Stimulated activated CD4-positive, alpha-beta T cell treated with anti-CD3 and anti-CD28 coated beads, Interleukin-15, amount 100 ng/mL, for 24 hours (primary cell): ENCODE results near the gene TSSC4.

Experiments used
- DNase-seq: peaks from one replicate; pipeline ENCODE4 v3.0.0-alpha.2; 2020

TSSC4 gene

DNA sequence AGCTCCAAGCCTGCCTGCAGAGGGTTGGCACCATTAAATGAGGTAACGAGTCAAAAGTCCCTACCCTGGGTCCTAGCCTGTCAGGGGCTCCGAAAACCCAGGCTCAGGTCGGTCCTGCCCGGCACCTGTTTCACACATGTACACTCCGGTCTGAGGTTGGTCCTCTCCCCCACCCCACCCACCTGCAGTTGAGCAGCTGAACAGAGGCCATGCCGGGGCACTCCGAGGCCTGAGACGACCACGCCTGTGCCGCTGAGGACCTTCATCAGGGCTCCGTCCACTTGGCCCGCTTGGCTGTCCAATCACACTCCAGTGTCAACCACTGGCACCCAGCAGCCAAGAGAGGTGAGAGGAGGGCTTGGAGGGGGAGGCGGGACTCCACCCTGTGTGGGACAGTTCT lies 1.6 kb downstream of the TSSC4 start:
- no peak for DNase-seq

DNA sequence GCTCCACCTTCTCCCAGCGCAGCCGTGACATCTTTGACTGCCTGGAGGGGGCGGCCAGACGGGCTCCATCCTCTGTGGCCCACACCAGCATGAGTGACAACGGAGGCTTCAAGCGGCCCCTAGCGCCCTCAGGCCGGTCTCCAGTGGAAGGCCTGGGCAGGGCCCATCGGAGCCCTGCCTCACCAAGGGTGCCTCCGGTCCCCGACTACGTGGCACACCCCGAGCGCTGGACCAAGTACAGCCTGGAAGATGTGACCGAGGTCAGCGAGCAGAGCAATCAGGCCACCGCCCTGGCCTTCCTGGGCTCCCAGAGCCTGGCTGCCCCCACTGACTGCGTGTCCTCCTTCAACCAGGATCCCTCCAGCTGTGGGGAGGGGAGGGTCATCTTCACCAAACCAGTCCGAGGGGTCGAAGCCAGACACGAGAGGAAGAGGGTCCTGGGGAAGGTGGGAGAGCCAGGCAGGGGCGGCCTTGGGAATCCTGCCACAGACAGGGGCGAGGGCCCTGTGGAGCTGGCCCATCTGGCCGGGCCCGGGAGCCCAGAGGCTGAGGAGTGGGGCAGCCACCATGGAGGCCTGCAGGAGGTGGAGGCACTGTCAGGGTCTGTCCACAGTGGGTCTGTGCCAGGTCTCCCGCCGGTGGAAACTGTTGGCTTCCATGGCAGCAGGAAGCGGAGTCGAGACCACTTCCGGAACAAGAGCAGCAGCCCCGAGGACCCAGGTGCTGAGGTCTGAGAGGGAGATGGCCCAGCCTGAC lies 2.5 kb downstream of the TSSC4 start:
- DNase-seq = no peak

DNA sequence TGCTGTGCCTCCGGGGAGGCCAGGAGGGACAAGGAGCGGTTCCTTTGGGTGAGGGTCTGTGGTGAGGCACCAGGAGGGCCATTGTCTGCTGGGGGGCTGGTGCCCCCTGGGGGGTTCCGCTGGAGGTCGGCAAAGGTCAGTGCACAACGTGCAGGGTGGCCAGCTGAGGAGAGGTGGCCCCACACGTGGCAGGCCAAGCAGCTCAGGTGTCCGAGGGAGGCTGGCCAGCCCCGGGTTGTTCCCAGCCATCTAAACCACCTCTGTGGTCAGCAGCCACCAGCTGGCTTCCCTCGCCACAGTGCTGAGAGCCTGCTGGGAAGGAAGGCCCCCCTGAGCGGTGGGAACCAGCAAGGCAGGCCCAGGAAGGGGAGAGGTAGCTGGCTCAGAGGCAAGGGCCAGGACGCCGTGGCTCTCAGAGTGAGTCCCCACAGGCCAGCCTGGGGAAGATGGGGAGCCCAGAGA lies 4.2 kb downstream of the TSSC4 start:
- no peak for DNase-seq

DNA sequence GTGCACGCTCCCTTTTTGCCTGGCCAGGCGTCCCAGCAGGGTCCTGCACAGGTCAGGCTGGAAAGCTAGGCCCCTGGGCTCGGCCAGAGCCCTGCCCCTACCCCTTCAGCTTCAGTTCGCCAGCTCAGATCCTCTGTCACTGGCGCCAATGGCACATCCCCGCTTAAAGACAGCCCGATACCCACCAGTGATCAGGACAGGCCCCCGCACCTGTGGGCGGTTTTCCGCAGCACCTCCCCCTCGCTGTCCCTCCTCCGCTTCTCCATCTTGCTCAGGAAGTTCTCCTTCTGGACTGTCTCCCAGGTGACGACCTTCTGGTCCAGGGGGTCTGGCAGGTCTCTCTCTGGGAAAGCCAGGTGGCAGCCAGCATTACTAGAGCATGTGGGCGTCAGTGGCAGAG lies 5.9 kb downstream of the TSSC4 start:
- DNase-seq = no peak

DNA sequence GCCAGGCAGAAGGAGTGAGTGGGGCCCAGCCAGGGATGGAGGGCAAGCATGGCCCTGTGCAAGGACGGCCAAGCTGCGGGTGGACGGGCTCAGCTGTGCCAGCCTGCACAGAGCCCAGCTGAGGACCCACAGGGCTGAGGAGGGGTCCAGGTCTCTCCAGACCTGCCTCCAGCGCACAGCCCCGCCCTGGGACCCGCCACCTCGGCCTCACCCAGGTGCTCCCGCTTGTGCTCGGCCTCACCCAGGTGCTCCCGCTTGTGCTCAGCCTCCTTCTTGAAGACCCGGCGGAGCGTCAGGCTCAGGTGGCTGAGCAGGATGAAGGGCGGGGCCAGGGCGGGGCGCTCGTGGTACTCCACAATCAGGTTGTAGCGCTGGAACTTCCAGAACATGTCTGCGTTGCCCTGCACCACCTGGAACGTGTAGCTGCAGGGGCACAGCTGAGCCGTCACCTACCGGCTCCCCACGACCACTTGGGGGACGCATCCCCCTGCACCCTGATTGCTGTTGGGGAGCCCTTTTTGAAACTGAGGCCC lies 6.4 kb downstream of the TSSC4 start:
- no peak for DNase-seq

DNA sequence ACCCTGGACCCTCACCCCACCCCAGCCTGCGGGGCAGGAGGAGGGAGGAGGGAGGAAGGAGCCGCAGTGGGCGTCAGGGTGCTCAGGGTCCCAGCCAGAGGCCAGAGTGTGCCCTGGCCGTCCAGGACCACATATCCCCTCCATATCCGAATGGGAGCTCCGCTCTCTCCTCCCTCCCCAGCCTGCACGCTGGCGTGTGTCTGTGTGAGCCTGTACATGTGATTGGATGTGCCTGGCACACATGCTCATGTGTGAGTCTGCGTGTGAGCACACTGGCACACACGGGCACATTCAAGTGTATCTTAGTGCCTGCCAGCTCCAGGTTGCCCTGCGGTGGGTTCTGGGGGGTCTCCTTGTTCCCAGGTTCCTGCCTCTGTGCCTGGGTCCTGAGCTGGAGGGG lies 8.1 kb downstream of the TSSC4 start:
- DNase-seq = no peak

DNA sequence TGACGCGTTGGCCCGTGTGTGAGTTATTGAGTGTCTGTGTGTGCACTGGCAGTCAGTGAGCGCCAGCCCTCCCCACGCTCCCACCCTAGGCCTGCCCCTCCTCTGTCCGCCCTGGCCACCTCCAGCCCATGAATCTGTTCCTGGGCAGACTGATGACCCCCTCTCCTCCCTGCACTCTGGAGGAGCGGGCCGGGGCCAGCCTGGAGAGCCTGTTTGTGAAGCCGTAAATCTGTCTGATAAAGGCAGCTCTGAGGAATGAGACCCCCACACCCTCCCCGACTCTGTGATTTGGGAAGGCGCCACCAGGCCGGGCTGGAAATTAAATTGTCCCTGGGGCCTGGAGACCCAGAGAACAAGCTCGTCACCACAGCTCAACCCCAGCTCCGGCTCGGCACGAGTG lies 8.6 kb downstream of the TSSC4 start:
- no peak for DNase-seq

DNA sequence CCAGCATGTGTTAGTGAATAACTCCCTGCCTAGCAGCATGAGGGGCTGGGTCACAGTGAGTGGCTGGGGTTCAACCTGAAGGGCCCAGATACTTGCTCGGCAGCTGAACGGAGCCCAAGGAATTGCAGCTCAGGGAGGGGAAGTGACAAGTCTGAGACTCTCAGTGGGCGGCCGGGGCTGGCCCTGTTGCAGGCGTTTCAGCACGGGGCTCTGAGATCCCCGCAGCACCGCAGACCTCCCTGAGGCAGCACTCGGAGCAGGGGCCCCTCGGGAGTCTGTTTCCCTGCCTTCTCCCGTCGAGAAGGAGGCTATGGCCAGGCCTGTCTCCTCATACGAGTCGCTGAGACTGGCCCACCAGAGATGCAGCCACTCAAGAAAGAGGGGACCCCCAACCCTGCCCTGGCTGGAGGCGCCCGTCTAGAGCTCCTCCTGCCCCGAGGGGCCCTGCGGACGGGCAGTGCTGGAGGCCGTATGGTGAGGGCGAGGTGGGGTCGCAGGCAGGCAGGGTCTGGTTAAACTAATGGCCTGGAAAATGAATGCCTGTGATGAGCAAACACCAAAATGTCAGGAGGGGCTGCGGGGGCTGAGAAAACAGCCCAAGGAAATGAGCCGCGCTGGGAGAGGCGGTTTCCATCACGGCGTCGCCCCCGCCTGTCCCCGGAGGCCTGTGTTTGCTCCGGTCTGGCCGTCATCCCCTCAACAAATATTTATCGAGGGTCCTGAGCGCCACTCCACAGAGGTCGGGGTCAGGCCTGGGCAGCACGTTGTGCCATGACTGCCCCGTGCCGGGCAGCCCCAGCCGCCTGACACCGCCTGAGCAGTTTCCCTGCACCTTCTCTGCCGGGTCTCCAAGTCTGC lies 9.3 kb downstream of the TSSC4 start:
- no peak for DNase-seq

DNA sequence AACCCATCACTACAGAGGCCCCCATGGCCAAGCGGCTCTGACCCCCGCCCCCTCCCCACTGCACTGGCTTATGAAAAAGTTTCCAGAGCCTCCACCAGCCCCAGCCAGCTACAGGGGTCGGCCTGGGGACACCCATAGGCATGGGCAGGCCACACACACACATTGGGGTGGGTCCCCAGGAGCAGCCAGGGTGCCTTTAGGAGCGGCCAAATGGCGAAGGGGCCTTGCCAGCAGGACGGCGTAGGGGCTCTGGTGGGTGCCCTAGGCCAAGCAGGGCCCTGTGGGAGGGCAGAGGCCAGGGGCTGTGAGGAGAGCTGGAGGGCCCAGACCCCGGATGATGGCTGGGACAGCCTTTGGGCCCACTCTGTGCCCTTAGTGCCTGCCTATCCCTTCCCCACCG lies 10.1 kb downstream of the TSSC4 start:
- no peak for DNase-seq

DNA sequence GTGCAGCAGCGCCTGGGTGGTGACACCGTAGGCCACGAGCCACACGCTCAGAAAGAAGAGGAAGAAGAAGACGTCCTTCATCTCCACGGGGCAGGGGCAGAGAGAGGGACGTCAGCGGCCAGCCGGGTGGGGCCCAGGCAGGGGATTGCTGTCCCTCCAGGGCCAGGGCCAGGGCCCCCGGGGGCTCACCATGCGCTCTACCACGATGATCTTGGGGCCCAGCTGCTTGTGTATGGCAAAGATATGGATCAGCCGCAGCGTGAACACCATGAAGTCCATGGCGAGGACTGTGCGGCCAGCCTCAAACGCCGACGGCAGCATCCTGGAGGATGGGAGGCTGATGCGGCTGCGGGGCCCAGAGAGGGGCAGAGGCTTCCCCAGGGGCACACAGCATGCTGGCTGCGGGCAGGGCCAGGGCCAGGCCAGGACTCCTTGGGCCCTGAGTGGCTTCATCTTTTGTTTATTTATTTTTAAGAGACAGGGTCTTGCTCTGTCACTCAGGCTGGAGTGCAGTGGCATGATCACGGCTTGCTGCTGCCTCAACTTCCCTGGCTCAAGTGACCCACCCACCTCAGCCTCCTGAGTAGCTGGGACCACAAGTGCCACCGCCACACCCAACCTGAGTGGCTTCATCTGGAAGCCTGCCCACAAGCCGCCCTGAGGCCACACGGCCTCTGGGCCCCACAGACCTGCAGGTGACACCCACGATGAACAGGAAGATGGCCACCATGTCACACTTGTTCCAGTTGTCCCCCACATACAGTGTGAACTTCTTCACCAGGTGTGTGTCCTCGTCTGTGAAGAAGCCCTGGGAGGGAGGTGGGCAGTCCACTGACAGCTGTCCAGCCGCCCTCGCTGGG lies 11.1 kb downstream of the TSSC4 start:
- DNase-seq = no peak

DNA sequence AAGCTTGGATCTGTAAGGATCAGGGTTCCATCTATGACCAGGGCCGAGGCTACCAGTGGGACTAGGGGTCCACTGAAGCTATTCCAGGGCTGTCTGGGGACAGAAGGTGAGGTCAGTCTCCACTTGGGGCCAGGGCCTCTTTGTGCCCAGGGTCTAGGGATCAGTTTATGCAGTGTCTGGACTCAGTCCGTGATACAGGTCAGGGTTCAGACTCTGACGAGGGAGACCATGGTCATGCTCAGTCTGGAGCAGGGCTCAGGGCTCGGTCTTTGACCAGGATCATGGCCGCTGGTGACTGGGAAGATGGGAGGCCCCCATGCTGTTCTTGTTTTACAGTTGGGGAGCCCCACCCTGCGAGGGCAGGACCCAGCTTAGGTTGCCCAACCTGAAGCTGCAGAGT lies 11.8 kb downstream of the TSSC4 start:
- no peak for DNase-seq

DNA sequence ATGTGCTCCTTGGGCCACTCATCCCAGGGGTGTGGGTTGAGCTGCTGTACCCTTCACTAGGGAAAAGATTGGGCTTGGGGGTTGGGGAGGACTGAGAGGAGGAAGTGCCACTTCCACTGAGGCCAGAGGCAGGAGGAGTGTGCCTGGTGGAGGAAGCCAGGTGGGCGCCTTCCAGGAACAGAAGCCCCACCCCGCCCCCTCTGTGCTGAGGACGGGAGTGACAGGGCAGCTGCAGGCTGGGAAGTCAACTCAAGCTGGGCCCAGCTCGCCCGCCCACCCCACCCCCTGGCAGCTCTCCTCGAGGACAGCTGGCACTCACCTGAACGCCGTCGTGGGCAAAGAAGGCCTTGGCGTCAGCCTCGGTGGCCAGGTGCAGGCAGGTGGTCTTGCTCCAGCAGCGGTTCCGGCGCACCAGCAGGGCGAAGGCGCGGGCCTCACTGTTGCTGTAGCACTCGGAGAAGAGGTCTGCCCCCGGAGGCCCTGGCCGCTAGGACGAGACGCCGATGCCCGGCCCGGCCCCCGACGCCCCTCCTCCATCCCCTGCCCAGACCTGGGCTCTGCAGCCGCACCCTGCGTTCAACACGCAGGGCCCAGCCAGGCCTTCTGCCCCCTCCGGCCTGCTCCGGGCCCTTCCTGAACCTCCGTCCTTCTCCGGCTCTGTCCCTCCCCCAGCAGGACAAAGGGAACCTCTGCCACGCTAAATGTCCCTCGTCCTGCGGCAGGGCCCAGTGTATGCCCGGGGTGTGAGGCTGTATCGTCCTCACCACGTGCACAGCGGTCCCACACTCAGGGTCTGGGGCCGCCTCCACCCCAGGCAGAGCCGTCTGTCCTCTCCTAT lies 13.4 kb downstream of the TSSC4 start:
- no peak for DNase-seq

DNA sequence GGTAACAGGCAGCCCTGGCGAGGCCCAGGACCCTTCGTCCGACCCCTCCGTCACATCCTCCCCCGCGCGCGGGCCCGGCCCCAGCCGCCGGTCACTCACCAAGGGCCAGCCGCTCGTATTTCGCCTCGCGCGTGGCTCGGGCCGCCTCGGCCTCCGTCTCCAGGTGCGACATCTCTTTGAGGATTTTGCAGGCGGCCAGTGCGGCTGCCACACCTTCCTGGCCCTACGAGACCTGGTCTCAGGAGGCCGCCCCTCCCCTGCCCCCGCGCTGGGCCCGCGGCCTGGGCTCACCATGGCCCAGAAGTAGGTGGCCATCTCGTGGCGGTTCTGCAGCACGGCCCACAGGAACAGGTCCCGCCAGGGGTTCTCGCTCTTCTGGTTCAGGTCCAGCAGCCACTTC lies 14.1 kb downstream of the TSSC4 start:
- no peak for DNase-seq

DNA sequence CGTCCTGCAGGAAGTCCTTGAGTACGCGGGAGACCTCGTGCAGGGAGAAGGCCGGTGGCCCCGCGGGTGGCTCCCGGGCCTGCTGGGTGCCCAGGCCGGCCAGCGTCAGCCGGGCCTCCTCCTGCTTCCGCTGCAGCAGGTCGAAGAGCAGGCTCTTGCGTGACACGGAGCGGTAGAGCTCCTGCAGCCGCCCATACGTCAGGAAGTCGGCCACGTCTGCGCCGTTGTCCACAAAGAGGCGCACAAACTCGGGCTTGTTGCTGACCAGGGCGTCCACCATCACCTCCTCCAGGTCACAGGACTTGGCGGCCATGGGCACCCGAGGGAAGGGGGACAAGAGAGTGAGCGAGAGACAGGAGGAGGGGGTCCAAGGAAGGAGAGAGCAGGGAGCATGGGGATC lies 14.6 kb downstream of the TSSC4 start:
- no peak for DNase-seq

DNA sequence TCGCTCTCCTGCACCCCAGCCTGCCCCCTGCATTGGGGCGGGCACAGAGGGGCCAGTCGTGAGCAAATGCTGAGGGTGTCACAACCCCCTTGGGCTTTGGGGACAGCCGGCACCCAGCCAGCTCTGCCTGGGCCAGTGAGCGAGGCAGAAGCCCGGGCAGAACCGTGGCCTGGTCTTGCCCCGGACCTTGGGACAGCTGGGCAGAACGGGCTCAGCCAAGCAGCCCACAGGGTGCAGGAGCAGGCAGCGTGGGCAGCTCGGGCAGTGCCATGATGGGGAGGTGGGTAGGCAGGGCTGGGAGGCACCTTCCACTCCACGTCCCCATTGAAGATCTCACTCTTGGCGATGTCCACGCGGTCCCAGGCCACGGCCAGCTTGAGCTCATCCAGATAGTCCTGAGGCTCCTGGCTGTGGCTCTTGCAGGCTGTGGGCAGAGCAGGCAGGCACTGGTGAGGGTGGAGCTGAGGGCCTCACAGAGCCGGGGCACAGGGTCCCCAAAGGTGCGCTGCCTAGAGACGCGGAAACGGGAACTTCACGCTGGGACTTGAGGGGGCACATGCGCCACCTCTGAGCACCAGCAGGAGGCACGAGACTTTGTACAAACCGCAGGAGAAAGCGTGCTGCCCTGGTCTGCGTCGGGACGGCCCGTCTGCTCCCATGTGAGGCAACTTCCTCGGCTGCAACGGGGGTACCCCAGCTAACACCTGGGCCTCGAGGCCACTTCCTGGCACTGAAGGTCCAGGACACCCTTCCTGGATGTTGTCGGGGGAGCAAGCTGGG lies 15.2 kb downstream of the TSSC4 start:
- DNase-seq = no peak

DNA sequence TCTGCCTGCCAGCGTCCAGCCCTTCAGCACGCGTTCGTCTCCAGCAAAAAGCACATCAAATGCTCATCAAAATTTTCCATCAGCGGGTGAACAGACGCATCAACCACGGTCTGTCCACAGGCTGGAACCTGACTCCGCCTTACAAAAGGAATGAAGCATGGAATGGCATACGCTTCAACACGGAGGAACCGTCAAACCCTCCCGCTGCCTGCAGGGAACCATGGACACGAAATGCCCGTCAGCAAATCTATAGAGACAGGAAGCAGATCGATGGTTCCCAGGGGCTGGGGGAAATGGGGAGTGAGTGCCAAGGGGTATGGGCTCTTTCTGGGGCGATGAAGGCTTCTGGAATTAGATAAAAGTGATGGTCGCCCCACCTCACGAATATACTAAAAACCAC lies 16.2 kb downstream of the TSSC4 start:
- DNase-seq = no peak

DNA sequence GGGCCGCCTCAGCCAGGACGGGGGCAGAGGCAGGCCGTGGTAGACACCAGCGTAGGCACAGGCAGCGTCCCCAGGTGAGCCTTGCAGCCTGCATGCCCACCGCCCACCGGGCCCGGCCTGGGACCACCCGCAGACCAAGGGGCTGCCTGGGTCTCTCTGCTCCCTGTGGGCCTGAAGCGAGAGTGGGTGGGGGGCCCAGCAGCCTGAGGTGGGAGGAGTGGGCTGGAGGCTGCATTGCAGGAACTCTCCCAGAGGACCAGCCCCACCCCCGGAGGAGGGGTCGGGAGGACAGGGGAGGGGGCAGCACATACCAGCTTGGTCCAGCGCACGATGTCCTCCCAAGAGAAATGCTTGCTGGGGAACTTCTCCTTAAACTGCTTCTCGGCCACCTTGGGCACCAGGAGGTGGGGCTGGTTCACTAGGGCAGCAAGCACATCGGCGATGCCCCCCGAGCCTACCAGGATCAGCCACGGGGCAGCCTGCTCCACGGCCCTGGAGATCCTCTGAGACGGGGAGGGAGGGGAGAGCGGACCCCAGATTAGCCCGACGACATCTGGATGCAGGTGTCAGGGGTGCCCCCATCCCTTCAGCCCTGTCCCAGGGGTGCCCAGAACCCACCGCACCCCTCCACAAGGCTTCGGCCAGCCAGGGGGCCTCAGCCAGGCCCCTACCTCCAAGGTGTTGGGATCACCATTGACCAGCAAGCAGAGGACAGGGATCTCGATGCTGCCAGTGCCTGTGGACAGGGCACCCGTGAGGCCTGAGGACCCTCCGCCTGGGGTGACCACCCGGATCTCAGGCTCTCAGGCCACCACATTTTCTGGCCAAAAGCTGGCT lies 17.5 kb downstream of the TSSC4 start:
- no peak for DNase-seq

DNA sequence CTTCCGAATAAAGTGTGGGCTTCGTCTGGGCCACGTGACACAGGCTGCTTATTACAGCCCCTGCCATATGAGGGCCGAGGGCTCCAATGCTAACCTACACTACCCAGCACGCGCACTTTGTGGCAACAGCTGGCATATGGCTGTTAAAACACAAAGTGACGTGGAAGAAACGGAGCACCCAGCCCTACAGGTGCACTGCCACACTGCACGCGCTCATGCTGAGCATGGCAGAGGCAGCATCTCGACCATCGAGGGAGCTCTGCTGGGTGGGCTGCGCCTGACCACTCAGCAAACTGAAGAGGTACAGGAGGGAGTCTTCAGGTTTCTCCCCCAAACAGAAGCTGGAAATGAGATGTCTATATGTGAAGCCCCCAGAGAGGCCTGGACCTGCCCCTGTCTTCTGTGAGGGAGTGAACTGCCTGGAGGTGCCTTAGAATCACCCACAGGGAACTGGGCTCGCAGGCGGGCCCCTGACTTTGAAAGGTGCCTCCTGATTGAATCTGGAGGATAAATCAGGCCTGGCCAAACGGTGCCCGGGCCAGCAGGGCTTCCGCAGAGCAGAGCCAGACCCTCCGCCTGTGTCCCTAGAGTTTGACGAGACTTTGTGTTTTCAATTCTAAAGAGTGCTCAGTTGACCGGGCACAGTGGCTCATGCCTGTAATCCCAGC lies 18.3 kb downstream of the TSSC4 start:
- no peak for DNase-seq

DNA sequence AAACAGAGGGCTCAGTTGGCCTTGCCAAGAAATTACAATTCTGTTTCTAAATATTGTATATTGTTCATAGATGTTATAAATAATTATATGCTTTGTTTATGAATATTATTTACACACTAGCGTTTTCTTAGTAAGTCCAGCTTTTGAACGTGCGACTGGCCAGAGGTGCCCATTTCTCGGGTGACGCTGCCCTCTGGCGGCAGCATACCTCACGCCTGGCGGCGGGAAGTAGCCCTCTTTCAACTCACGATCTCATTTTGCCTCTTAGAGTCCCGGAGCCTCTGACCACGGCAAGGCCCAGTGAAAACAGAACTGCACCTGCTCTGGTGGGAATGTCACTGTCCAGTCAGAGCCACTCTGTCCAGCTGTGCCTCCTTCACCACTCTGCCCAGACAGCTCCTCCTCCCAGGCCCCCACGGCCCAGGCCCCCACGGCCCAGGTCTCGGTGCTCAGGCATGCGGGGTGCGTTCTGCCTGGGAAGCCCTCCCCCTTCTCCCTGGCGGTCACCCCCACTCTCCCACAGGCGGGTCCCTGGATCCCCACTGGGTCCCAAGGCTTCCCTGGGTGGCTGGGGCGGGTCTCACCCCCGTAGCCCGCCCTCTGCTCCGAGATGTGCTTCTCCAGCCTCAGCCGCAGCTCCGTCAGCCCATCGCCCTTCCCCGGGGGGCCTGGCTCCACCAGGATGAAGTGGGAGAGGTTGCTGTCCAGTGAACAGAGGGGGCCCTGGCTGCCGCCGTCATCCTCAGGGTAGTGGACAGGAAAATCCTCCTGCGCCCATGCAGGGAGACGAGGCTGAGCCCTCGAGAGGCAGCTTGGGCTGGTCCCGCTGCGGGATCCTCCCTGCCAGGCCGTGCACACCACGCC lies 19.3 kb downstream of the TSSC4 start:
- peak; percentile 75 for DNase-seq
